Heart right ventricle (tissue), 16 donors: ENCODE measurements around the gene SIAH2. TPM values are rescaled to one million over a fixed set of nuclear protein-coding genes. Genes with fewer than 3 reads are reported as not detected.

Source experiments
- ATAC-seq, 8 donors: fragments of 200-7000 bp; cut with Tn5 transposase; one replicate each; pipeline ENCODE4 v1.9.1; 2020; ENCODE audit warnings: mild to moderate bottlenecking in 8 of 8, moderate library complexity in 8 of 8, moderate number of reproducible peaks in 1 of 8
- DNase-seq, 2 donors: peaks; one replicate each; pipeline ENCODE4 v3.0.0-alpha.2; 2020
- H3K27ac ChIP-seq, 10 donors: fragments of 200-600 bp; sonication (generic) in 2 of 10; one replicate each; pipeline versions ENCODE4 v1.5.0 to v1.8.0; 2020 to 2022; ENCODE audit warnings: mild to moderate bottlenecking in 3 of 10
- H3K27me3 ChIP-seq, 7 donors: fragments of 200-600 bp; one replicate each; pipeline ENCODE4 v1.8.0; 2021 to 2022; ENCODE audit warnings: mild to moderate bottlenecking in 2 of 7
- H3K36me3 ChIP-seq, 9 donors: fragments of 200-600 bp; sonication (generic) in 1 of 9; one replicate each; pipeline versions ENCODE4 v1.5.0 to v1.8.0; 2020 to 2022; ENCODE audit warnings: mild to moderate bottlenecking in 2 of 9
- H3K4me1 ChIP-seq, 9 donors: fragments of 200-600 bp; sonication (generic) in 1 of 9; one replicate each; pipeline versions ENCODE4 v1.5.0 to v1.8.0; 2020 to 2022; ENCODE audit warnings: mild to moderate bottlenecking in 4 of 9
- H3K4me3 ChIP-seq, 10 donors: fragments of 200-600 bp; sonication (generic) in 2 of 10; one replicate each; pipeline versions ENCODE4 v1.5.0 to v1.8.0; 2020 to 2022; ENCODE audit warnings: mild to moderate bottlenecking in 7 of 10, moderate library complexity in 2 of 10
- H3K9me3 ChIP-seq, 11 donors: fragments of 200-600 bp in 10 of 11; sonication (generic) in 2 of 11; one replicate each; pipeline versions ENCODE4 v1.5.0 to v1.8.0; 2013 to 2022; ENCODE audit warnings: mild to moderate bottlenecking in 2 of 11, control low read depth in 1 of 11, moderate library complexity in 1 of 11
- CTCF ChIP-seq, 9 donors: fragments of 200-600 bp; sonication (generic) in 2 of 9; IDR thresholded peaks; one replicate each; pipeline versions ENCODE4 v1.5.0 to v1.8.0; 2021 to 2022; ENCODE audit warnings: antibody characterized with exemption in 9 of 9, mild to moderate bottlenecking in 5 of 9, moderate library complexity in 1 of 9
- WGBS, 2 donors: extraction: QIAGEN DNeasy Blood & Tissue Kit; methylation state at CpG; one replicate each; pipeline ENCODE4 v1.1.7; 2013; ENCODE audit warnings: inconsistent platforms in 1 of 2; 5-methylcytosine and 5-hydroxymethylcytosine counted together
- intact Hi-C, 10 donors: fragments of 100-400 bp; cut with DNase I; formaldehyde crosslinking; loops; one replicate each; pipeline versions ENCODE4 v1.11.1 to v1.14.2; 2022
- polyA plus RNA-seq, 2 donors: library from polyadenylated mRNA; stranded (reverse); fragments of 200-250 nt; gene quantifications; one replicate each; pipeline ENCODE4 v1.2.3, GENCODE V29; 2013
- total RNA-seq, 10 donors: library from RNA; stranded (reverse); fragmentation: NEBNext Ultra II Directional in 3 of 10; extraction: Animal tissue kit (Norgen Biotek cat#: 25700) in 3 of 10; gene quantifications; one replicate each; pipeline versions ENCODE4 v1.2.1 to v1.2.4, GENCODE V29; 2021 to 2023
- donor health status: Arrhythmogenic right ventricular cardiomyopathy.
- donor health status: ischemic (EF 13 %, LVEDD 7.1; RV severe dilation, severe dysfunction).
- donor health status: healthy with polysubstance abuse.
- donor health status: DM: no; HTN: yes; CAD: no.
- donor health status: DM: no; HTN: no; CAD: no.
- donor health status: ischemic (EF 25% LVEDD 6.9; RV normal size, moderate dysfunction).
- donor health status: ischemic (EF 25% LVEDD 5.7; RV mildly dilated, moderate dysfunction).
- donor health status: healthy.
- donor health status: DM: yes; HTN: yes; CAD: no.
- donor health status: Ischemic cardiomyopathy.
- donor health status: ischemic (EF 35%, LVEDD 5.7; RV mildly dilated, moderate dysfunction).
- donor health status: nonischemic (EF 11% LVEDD 7.7; RV severe dilation, severe dysfunction).
- donor health status: DM: yes; HTN: yes; CAD: no.
- donor health status: PGD.
- donor health status: ischemic (EF 29% LVEDD 5.4; RV normal size, mild dysfunction).
- donor health status: nonischemic (EF 23%, LVEDD 6.1; RV moderate dilation, normal function).

SIAH2 gene
- total and polyA plus RNA-seq, 12 donors, result 6.1 to 30.7 (median 20.2) TPM

- no peak for TF ChIP-seq CTCF (IDR thresholded peaks at IDR 0.05)
- no peaks in the 10 kb centered on the region for H3K27me3 ChIP-seq
- H3K36me3 ChIP-seq, result no peaks in the 10 kb centered on the region
- ATAC-seq (peak in 5 of 8 donors; percentile 17 to 57 (median 34)), DNase-seq (no peak)
- H3K4me1 ChIP-seq, result peaks cover 4 to 68% (median 40%) of the 10 kb centered on the region in 9 donors
- no peaks in the 10 kb centered on the region for H3K9me3 ChIP-seq
- H3K27ac ChIP-seq, result peak overlapping the region in 4 of 10 donors; percentile 11 to 57 (median 27)
- H3K4me3 ChIP-seq, result no peak overlapping the region
- 42 to 46% methylated on average over 8 of the region's 8 CpGs for WGBS, 2 donors
- intact Hi-C loops, result no loop called here
Observed at GRCh38 chr3:150733373-150733935, 29.5 kb downstream of the SIAH2 start.

GRCh38 chr3:150729682-150730360 is 33.1 kb downstream of the SIAH2 start:
- no peak for TF ChIP-seq CTCF (IDR thresholded peaks at IDR 0.05)
- H3K4me1 ChIP-seq, result peaks cover 4 to 37% (median 19%) of the 10 kb centered on the region in 9 donors
- no peaks in the 10 kb centered on the region for H3K9me3 ChIP-seq
- peak overlapping the region in 4 of 10 donors; percentile 26 to 60 (median 46) for H3K27ac ChIP-seq
- DNase-seq (no peak), ATAC-seq (peak in 1 of 8 donors; percentile 38)
- no peak overlapping the region for H3K4me3 ChIP-seq
- 69 to 72% methylated on average over 9 of the region's 9 CpGs for WGBS, 2 donors
- no peaks in the 10 kb centered on the region for H3K36me3 ChIP-seq
- no peaks in the 10 kb centered on the region for H3K27me3 ChIP-seq
- intact Hi-C loops, result loop anchor here in 6 of 10 donors (5.0 to 10.0 kb wide), 5 partner anchors 32 to 415 kb away; partner anchors contain the start of gene SIAH2 (in 1 of the 6)

- no peak overlapping the region for H3K4me3 ChIP-seq
- intact Hi-C loops, result loop anchor here in 6 of 10 donors (5.0 to 10.0 kb wide), 5 partner anchors 34 to 417 kb away; partner anchors contain the start of gene SIAH2 (in 1 of the 6)
- H3K36me3 ChIP-seq, result no peaks in the 10 kb centered on the region
- TF ChIP-seq CTCF (IDR thresholded peaks at IDR 0.05), result no peak
- H3K27me3 ChIP-seq, result no peaks in the 10 kb centered on the region
- peaks cover 0 to 21% (median 7%) of the 10 kb centered on the region in 9 donors for H3K4me1 ChIP-seq
- H3K27ac ChIP-seq, result peak overlapping the region in 3 of 10 donors; percentile 56 to 77 (median 60)
- 85 to 90% methylated on average over 19 of the region's 19 CpGs for WGBS, 2 donors
- DNase-seq, result no peak
- no peaks in the 10 kb centered on the region for H3K9me3 ChIP-seq
- peak; percentile 38 to 90 (median 61) for ATAC-seq
Observed at GRCh38 chr3:150727653-150728502, 35.1 kb downstream of the SIAH2 start.

GRCh38 chr3:150725548-150725947 is 37.4 kb downstream of the SIAH2 start:
- ATAC-seq (no peak), DNase-seq (no peak)
- H3K9me3 ChIP-seq, result no peaks in the 10 kb centered on the region
- no peaks in the 10 kb centered on the region for H3K27me3 ChIP-seq
- 90 to 94% methylated on average over 7 of the region's 7 CpGs for WGBS, 2 donors
- no peak for TF ChIP-seq CTCF (IDR thresholded peaks at IDR 0.05)
- no peak overlapping the region for H3K27ac ChIP-seq
- H3K4me1 ChIP-seq, result peaks cover 3 to 25% (median 11%) of the 10 kb centered on the region in 9 donors
- H3K36me3 ChIP-seq, result no peaks in the 10 kb centered on the region
- intact Hi-C loops, result loop anchor here in 6 of 10 donors (5.0 to 10.0 kb wide), 5 partner anchors 37 to 419 kb away; partner anchors contain the start of gene SIAH2 (in 1 of the 6)
- H3K4me3 ChIP-seq, result no peak overlapping the region
